Colon (tissue), 2 donors: ENCODE data around the gene CTU2.

Source experiments
- FAIRE-seq: peaks from 2 replicates; lab custom pipeline; 2012; peaks lifted over from hg19 to GRCh38; lab: Jason Lieb, UNC
- donor health status: control.
- donor health status: control.

Gene CTU2

DNA sequence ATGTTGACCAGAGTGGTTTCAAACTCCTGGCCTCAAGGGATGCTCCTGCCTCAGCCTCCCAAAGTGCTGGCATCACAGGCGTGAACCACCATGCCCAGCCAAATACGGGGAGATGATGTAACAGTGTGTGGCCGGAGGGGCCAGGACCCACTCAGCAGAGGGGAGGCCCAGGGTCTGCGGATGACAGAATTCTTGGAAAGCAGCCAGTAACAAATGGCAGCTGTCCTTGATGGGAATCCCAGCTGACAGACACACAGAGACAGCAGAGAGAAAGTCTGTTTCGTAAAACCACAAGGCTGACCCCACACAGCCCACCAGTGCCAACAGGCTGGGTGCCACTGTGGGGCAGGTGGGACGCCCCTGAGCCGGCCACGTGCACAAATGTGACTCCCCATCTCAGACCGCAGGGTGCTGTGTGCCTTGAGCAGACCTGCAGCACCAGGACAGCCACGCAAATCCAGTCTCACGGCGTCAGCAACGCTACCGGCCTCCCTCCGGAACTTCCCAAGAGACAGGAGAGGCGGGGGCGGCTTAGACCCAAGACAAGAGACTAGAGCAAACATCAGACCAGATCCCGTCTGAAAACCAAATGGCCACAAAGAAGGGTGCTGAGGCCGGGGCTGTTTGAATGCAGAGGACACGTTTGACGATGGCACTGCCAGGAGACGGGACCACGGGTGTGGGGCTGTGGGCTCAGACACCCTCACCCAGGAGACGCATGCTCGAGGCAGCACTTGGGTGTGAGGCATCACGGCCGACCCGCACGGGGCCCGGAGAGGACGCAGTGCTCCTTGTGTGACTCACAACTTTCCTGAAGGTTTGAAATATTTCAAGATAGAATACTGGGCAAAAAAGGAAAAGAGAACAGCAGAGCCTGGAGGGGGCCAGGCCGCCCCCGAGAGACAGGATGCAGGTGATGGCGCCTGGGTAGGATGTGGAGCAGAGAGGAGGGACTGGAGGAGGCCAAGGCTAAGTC, 24.6 kb downstream of the CTU2 start:
- no peak for FAIRE-seq

DNA sequence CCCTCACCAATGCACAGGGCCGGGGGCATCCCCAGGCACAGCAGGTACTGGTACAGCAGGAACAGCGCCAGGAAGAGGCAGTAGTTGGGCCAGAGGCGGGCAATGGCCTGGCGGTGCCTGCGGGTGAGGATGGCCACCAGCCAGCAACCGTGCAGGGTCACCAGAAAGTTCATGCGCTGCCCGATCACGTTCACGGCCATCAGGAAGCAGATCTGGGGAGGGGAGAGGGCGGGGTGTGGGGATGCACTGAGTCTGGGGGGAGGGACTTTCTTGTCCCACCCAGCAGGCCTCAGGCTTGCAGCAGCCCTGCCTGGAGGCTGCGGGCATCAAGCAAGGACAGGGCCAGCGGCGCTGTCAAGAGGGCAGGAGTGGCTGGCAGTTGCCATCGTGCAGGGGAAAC, 25.4 kb downstream of the CTU2 start:
- no peak for FAIRE-seq

DNA sequence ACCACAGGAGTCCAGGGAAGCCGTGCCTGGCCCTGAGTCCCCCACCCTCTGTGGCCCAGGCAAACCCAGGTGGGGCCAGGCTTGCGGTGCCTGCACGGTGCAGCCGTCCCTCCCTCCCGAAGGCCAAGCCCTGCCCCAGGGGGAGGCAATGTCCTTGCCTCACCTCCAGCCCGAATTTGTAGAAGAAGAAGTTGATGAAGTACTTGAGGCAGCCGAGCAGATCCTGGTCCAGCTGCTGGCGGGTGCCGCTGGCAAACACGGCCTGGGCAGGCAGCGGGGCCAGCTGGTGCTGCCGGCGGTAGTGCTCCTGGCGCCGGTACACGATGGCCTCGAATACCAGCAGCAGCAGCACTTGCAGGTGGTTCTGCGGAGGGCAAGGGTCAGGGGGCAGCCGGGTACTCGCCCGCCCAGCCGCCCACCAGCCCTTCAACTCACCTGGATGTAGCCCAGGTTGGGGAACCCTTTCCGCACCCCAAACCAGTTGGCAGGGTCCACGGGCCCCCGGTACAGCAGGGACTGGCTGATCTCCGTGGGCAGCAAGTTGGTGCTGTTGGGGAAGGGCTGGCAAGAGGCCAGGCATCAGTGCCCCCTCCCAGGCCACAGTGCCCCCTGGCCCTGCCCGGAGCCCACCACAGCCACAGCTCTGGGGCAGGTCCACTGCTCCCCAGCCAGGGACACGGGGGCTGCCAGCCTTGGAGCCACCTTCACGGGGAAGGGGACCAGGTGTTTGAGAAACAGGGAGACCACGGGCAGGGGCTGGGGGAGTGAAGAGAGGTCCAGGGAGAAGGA, 26.1 kb downstream of the CTU2 start:
- FAIRE-seq = no peak

DNA sequence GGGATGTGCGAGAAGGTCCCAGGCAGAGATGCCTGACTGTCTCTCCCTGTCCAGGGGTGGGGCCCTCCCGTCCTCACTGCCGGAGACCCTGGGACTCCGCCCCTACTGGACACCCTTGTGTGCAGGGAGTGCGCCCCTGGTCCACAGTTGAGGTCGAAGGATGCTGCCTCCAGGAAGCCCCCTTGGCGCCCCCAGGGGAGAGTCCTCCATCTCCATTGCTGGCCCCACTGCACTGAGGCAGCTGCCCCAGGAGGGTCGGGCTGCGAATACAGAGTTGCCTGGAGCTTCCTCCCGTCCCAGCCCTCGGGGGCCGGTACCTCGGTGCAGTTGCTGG, 26.6 kb downstream of the CTU2 start:
- no peak for FAIRE-seq

DNA sequence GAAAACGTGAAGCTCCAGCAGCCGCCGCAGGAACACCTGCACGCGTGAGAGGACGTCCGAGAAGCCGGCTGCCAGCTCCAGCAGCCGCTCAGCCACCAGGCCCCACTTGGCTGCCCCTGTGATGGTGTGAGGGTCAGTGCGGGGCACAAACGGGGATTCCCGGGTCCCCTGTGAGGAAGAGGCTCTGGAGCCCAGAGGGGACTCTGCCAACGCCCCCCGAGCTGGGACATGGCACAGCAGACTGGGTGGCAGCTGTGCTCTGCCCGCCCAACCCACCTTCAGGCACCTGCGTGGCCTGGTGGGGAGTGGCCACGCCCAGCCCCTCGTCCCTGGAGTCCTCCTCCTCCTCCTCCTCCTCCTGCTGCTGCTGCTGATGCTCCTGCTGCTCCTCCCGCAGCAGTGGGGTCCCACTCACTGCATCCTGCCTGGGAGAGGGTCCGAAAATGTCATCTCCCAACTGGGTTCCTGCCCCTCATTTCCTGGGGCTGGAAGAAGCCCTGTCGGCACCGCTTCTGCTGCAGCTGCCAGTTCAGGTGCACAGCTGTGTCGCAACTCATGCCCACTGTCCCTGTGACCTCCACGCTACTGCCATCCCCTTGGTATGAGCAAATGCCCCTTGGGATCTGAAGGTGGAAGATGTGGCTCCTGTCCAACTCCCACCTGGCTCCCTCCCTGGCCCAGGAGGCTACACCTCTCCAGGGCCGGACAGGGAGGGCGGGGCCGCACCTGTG, 27.5 kb downstream of the CTU2 start:
- no peak for FAIRE-seq

DNA sequence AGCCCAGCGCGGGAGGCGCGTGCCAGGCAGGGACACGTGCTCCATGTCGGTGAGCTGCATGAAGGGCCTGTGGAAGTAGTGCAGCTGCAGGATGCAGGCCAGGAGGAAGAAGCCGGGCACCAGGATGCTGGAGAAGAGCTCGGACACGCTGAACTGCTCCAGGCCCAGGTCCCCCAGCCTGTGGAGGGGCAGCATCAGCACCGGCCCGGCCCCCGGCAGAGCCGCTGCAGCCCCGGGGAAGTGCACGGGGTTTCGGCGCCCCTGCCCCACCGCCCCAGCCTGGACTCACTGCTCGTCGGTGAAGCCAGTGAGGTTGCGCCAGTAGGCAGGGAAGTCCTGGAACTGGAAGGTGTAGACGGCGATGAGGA, 28.0 kb downstream of the CTU2 start:
- no peak for FAIRE-seq

DNA sequence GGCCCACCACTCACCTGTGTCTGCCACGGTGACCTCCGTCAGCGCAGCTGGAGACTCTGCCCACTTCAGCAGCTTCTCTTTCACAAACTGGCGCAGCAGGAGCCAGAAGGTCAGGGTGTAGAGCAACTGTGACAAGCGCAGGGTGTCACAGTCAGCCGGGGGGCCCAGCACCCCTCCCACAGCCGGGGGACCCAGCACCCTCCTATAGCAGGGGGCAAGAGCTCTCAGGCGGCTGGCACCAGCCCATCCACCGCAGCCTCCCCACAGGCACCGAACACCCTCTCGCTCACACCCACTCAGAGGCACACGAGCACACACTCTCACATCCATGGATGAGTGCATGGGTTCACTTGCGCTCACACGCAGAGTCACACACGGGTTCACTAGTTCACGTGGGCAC, 28.8 kb downstream of the CTU2 start:
- no peak for FAIRE-seq

DNA sequence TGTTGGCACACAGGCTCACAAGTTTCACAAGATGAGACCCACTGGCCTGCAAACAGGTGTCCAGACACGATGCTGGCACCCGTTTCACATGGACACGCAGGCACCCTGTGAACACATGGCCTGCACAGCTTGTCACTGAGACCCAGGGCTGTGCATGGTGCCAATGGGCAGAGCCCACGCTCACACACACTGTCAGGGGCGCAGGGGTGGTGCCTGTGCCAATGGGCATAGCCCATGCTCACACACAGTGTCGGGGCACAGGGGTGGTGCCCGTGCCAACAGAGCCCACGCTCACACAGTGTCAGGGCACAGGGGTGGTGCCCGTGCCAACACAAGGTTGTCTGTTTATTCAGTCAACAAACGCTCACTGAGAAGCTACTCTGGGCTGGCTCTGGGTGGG, 29.3 kb downstream of the CTU2 start:
- no peak for FAIRE-seq

DNA sequence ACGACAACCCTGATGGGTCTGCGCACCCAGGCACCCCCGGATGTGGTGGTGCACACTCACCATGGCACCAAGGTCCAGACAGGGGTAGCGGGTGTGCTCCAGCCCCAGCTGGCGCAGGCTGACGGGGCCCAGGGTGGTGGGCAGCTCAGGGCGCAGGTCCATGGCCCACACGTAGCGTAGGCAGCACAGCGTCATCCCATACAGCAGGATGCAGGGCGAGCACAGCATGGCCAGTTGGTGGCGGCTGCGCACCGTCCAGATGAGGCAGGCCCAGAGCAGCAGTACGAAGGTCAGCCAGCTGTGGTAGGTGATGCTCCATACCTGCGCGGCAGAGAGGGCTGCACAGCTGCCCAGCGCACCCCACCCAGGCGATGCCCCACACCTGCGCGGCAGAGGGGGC, 29.8 kb downstream of the CTU2 start:
- no peak for FAIRE-seq

DNA sequence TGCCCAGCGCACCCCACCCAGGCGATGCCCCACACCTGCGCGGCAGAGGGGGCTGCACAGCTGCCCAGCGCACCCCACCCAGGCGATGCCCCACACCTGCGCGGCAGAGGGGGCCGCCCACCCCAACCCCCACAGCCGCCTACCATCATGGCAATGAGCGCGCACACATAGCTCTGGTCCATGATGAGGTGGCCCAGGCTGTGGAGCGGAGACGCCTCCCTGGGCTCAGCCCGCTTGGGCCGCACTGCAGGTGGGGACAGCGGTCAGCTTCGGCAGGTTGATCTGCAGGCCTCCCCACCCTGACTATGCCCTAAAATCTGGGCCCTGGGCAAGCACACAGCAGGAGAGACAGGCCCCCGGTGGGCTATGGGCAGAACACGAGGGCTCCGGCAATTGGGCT, 30.2 kb downstream of the CTU2 start:
- FAIRE-seq = no peak

DNA sequence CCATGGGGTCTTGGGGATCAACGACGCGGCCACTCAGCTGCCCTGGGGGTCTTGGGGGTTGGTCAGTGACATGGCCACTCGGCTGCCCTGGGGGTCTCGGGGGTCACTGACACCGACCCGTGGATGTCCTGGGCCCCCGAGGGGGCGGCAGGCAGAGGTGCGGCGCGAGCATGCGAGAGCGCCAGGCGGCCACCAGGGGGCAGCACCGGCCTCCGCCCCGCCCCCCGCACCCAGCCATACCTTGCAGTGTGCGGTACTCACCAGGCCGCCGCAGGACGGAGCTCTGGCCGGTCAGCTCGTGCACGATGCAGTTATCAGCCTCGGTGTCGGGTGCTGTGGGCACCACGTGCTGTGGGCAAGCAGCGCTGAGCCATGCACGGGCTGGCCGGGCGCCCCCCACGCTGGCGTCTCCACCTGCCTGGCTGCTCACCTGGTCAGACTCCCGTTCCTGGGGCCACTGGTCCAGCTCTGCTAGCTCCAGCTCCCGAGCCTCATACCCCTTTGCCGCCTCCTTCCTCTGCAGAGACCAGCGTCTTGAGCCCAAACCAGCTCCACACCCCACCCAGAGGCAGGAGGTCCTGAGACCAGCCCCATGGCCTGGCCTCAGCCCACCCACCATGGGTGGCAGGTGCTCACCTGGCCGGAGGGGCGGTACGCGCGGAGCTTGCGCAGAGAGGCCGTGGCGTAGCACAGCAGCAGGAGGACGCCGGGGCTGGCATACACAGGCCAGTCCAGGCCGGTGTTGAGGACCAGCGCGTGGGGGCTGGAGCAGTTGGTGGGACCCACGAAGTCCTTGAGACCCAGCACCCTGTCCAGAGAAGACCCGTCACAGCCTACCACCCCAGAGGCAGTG, 31.2 kb downstream of the CTU2 start:
- FAIRE-seq = no peak

DNA sequence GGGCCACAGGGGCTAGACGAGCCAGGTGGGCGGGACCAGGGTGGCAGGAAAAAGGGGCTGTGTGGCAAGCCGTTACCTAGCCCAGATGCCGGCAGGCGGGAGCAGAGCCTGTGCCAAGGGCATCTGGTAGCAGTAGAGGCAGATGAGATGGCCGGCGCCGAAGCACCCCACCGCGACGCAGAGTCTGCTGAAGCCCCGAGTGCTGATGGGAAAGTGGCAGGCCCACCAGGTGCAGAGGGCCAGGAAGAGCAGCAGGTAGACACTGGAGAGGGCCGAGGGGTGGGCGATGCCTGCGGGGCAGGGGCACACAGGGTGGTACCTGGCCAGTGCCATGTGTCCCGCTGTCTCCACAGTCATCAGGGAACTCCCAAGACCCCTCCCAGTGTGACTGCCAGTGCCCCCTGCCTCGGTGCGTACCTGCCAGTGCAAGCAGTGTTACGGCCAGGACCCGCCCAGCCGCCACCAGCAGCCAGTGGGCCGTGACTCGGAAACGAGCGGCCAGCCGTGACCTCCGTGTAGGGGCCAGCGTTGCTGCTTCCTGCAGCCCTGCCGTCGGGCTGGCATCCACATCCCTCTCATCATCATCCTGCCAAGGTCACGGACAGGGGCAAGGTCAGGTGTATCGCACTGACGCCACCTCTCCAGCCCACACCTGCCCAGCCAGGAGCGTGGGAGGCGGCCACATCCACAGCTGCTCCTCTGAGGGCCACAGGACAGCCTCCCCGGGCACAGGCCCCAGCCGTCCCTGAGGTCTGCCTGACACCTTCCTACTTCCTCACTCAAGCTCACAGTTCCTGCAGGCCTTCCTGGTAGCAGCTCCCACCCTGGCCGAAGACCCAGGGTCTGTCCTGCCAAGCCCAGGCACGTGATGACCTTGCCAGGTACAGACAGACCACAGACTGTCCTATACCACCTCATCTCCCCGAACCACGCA, 32.1 kb downstream of the CTU2 start:
- FAIRE-seq = no peak

DNA sequence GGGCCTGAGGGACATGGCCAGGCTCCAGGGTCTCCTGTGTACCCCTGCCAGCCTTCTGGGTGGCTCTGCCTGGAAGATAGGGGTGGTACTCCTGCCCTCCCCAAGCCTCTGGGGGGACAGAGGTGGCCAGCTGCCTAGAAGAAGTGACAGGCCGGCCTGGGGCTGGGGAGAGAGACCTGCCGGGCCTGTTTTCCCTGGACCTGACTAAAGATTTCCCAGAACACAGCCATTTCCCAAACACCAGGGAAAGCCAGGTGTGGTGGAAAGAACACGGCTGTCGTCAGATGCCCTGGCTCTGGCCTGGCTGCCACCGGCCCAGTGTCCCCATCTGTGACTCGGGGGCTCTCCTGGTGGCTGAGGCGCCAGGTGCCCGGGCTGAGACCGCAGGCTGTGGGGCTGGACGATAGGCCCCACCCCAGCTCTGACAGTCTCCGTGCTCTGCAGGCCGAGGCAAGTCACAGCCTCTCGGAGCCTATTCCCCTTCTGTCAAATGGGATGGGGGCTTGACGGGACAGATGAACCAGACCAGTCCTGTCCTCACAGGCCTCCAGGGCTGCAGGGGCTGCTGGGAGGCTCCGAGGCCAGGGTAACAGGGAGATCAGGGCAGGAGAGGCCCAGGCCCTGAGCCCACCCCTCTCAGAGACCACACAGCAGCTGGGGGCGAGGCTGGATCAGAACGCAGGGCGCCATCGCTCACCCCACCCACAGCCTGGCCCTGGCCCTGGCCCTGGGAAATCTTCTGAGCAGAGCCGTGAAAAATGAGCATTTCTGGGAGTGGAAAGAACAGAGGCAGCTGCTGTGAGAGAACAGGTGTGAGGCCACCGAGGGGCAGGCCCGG, 33.1 kb downstream of the CTU2 start:
- FAIRE-seq = no peak

DNA sequence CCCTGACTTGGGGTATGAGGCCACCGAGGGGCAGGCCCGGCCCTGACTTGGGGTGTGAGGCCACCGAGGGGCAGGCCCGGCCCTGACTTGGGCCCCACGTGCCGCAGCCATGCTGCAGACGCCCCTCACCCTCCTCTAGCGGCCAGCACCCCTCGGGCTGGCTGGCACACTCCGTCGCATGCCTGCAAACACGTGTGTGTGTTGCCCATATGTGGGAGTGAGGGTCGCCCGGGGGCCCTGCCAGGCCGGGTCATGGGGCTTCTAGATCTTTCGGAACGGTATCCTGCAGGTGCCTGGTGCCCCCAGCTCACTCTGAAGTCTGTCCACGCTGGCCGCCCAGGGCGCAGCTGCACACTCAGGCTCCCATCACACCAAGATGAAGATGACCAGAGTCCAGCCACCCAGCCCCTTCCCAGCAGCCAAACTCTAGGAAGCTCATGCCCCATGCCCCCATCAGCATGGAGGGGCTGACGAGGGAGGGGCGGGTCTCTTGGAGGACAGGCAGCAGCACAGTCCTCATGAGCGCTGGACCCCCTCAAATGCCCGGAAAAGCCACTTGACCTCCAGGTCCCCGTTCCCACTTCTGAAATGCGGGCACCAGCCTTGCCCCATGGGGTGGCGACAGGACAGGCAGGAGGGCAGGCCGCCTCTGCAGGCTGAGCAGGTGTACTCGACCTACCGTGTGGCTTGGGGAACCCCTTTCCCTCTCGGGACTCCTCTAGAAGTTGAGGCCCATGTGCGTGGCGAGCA, 33.8 kb downstream of the CTU2 start:
- no peak for FAIRE-seq

DNA sequence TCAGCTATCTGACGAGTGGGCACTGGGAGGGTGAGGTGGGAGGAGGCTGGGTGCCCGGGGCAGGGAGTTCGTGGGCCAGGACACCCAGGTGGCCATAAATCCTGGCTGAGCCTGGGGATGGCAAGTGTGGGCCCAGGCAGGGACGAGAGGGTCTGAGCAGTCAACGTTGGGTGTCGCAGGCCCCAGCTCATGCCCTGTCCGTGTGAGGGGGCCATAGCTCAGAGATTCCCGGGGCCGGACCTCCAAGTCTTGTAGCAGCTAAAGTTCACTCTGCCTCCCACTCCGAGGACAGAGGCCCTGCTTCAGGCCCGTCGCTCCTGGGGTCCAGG, 34.4 kb downstream of the CTU2 start:
- FAIRE-seq = no peak

DNA sequence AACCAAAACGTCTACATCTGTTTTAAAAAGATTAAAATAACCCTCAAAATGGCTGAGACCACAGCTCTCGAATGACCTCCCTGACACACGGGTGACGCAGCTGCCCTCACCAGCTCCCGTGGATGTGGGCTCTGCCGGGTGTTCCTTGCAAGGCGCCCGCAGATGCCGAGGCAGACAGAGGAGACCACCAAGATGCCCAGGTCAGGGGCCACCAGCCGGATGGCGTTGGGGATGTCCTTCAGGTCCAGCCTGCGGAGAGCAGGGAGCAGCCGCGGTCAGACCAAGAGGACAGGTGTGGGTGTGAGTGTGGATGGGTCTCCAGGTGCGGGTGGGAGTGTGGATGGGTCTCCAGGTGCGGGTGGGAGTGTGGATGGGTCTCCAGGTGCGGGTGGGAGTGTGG, 35.1 kb downstream of the CTU2 start:
- no peak for FAIRE-seq

DNA sequence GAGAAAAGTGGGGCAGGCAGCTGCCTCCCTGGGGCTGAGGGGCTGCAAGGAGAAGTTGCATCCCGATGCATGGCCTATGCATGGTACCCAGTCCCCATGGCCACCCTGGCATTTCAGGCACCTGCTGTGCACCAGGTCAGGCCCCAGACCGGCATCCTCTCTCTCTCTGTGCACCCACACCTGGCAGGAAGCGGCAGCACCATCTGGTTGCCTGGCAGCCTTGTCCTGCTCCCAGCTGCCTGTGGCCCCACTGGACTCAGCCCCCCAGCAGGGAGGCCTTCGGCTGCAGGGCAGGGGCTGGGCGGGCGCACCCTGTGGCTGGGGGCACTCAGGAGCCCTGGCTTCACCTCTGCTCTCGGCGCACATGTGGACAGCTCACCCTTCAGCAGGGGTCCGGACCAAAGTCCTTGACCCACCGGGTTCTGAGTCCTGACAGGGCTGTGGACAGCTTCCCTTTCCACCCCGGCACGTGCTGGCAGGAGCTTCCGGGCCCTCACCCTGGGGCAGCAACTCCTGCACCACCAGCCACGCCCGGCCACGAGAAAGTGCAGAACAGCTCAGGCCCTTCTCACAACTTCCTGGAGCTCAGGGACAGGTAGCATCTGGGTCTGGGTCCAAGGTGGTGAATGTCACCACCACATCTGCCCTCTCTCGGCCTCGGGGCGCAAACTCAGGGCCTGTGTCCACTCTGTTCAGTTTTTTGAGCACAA, 36.7 kb downstream of the CTU2 start:
- no peak for FAIRE-seq

DNA sequence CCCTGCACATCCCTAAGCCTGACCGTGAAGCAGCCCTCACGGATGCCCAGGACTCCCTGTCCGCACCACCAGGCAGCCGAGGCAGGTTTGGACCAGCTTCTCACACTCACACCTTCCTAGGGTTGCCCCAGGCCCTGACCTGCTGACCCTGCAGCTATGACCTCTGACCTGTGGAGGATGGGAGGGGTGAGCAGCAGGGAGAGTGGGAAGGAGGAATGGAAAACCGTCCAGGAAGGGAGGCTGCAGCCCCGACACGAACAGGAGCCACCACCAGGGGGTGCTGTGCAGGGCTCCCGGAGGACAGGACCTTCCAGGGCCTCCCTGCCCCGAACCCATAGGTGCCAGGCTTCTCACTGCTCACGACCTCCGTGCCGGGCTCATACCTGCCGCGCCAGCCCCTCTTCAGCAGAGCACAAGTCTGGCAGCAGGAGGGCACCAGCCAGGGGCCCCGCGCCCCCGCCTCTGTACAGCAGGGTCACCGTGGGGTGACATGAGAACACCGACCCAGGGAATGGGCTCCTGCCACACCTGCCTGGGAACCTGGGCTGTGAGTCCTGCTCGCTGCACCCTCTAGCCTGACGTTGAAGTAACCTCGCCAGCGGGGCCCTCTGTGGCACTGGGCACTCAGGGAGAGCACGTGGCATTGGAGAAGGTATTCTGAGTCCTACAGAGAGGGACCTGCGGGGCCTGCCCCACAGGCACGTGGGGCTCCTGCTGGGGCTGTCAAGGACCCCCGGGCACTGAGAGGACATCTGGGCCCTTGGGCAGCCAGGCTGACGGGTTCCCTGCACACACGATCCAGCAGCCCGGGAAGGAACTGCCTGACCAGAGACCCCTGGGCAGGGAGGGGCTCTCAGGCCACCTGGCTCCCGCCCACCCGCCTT, 37.6 kb downstream of the CTU2 start:
- FAIRE-seq = no peak
